HepG2 (cell line): Measurements from ENCODE around the gene NPBWR2. TPM values are rescaled to one million over a fixed set of nuclear protein-coding genes. Genes with fewer than 3 reads are reported as not detected.

Source experiments
- ATM ChIP-seq: fragments of 450-650 bp; IDR thresholded peaks from 2 replicates; pipeline ENCODE4 v1.7.1; 2017; ENCODE audit warnings: mild to moderate bottlenecking, borderline replicate concordance
- CBX1 ChIP-seq: IDR thresholded peaks from one replicate; pipeline ENCODE4 v1.6.1; 2016; ENCODE audit warnings: antibody characterized with exemption, low read depth
- CREM ChIP-seq, 2 experiments: sonication (generic) in 1 of 2; formaldehyde crosslinking in 1 of 2; IDR thresholded peaks; 2 replicates each; pipeline versions ENCODE4 v1.4.0 to v1.6.1; 2016 to 2020; ENCODE audit warnings: antibody characterized with exemption in 1 of 2, mild to moderate bottlenecking in 1 of 2, missing genetic modification reagents in 1 of 2
- FOXA1 ChIP-seq, 2 experiments: fragments of 450-650 bp in 1 of 2; sonication (generic) in 1 of 2; formaldehyde crosslinking in 1 of 2; IDR thresholded peaks; 2 replicates each; pipeline versions ENCODE4 v1.4.0 to v1.6.1; 2016 to 2020; ENCODE audit warnings: missing genetic modification reagents in 1 of 2
- GATA4 ChIP-seq: sonication (generic); IDR thresholded peaks from 2 replicates; pipeline ENCODE4 v1.6.1; 2016; ENCODE audit warnings: antibody characterized with exemption, low read depth, borderline replicate concordance
- GTF2F1 ChIP-seq: fragments of 150-350 bp; IDR thresholded peaks from 2 replicates; pipeline ENCODE4 v1.6.1; 2014; ENCODE audit warnings: low read length
- NCOA5 ChIP-seq: sonication (generic); formaldehyde crosslinking; IDR thresholded peaks from 2 replicates; pipeline ENCODE4 v1.4.0; 2020; ENCODE audit warnings: missing genetic modification reagents
- SKI ChIP-seq: fragments of 450-650 bp; IDR thresholded peaks from one replicate; pipeline ENCODE4 v1.6.1; 2018; ENCODE audit warnings: mild to moderate bottlenecking; ENCODE audit not compliant: partially characterized antibody
- SMAD3 ChIP-seq: sonication (generic); formaldehyde crosslinking; IDR thresholded peaks from 2 replicates; pipeline ENCODE4 v1.4.0; 2020; ENCODE audit warnings: missing genetic modification reagents
- SMARCC2 ChIP-seq: fragments of 450-650 bp; IDR thresholded peaks from 2 replicates; pipeline ENCODE4 v1.6.1; 2017; ENCODE audit warnings: antibody characterized with exemption, mild to moderate bottlenecking
- SNAI1 ChIP-seq: sonication (generic); formaldehyde crosslinking; IDR thresholded peaks from 2 replicates; pipeline ENCODE4 v1.5.0; 2020; ENCODE audit warnings: mild to moderate bottlenecking, missing genetic modification reagents, borderline replicate concordance
- SYNCRIP ChIP-seq: fragments of 200-400 bp; formaldehyde crosslinking; IDR thresholded peaks from 2 replicates; pipeline ENCODE4 v1.6.1; 2018; ENCODE audit warnings: mild to moderate bottlenecking, low read depth, low read length; ENCODE audit not compliant: insufficient read depth
- TBP ChIP-seq: sonication (generic); formaldehyde crosslinking; IDR thresholded peaks from 2 replicates; pipeline ENCODE4 v1.5.0; 2020; ENCODE audit warnings: missing genetic modification reagents
- TCF7L2 ChIP-seq: IDR thresholded peaks from 2 replicates; pipeline ENCODE4 v1.6.1; 2011; ENCODE audit warnings: mild to moderate bottlenecking, low read depth, low read length, moderate library complexity
- THAP11 ChIP-seq: IDR thresholded peaks from 2 replicates; pipeline ENCODE4 v1.6.1; 2016; ENCODE audit warnings: missing biosample characterization, missing genetic modification reagents
- THRA ChIP-seq: sonication (generic); formaldehyde crosslinking; IDR thresholded peaks from 2 replicates; pipeline ENCODE4 v1.4.0; 2020; ENCODE audit warnings: missing genetic modification reagents, borderline replicate concordance
- TIGD3 ChIP-seq: sonication (generic); formaldehyde crosslinking; IDR thresholded peaks from 2 replicates; pipeline ENCODE4 v1.5.1; 2020; ENCODE audit warnings: mild to moderate bottlenecking, missing genetic modification reagents, borderline replicate concordance
- ZFP90 ChIP-seq: sonication (generic); formaldehyde crosslinking; IDR thresholded peaks from 2 replicates; pipeline ENCODE4 v1.8.0; 2022; ENCODE audit warnings: missing genetic modification reagents, mild to moderate bottlenecking, inconsistent platforms, borderline replicate concordance
- ZNF280B ChIP-seq: sonication (generic); formaldehyde crosslinking; IDR thresholded peaks from 2 replicates; pipeline ENCODE4 v1.5.0; 2020; ENCODE audit warnings: missing genetic modification reagents, mild to moderate bottlenecking, borderline replicate concordance
- ZNF510 ChIP-seq: sonication (generic); formaldehyde crosslinking; IDR thresholded peaks from 2 replicates; pipeline ENCODE4 v1.4.0; 2020; ENCODE audit warnings: low read depth, mild to moderate bottlenecking, missing genetic modification reagents
- ZNF563 ChIP-seq: sonication (generic); formaldehyde crosslinking; IDR thresholded peaks from 2 replicates; pipeline ENCODE4 v1.8.0; 2022; ENCODE audit warnings: mild to moderate bottlenecking, moderate library complexity, missing genetic modification reagents
- ZNF615 ChIP-seq: sonication (generic); formaldehyde crosslinking; IDR thresholded peaks from 2 replicates; pipeline ENCODE4 v1.5.0; 2020; ENCODE audit warnings: mild to moderate bottlenecking, missing genetic modification reagents, borderline replicate concordance
- ZNF616 ChIP-seq: sonication (generic); formaldehyde crosslinking; IDR thresholded peaks from 2 replicates; pipeline ENCODE4 v1.5.0; 2020; ENCODE audit warnings: low read depth, mild to moderate bottlenecking, missing genetic modification reagents
- ZNF761 ChIP-seq: sonication (generic); formaldehyde crosslinking; conservative IDR thresholded peaks from 2 replicates; pipeline ENCODE4 v1.4.0; 2020; ENCODE audit warnings: mild to moderate bottlenecking, missing genetic modification reagents
- polyA plus RNA-seq, 8 experiments: library from polyadenylated mRNA; depleted of rRNA in 3 of 8; stranded (reverse) in 7 of 8; unstranded in 1 of 8; fragments of >200 nt; fragmentation: Illumina TruSeq in 4 of 8; extraction: Trizol in 4 of 8; gene quantifications; 2 replicates each; pipeline versions ENCODE4 v1.2.1 to v1.2.3, GENCODE V29; 2011 to 2016; ENCODE audit warnings: low read depth in 4 of 8, missing spikeins in 1 of 8, mixed read lengths in 1 of 8; ENCODE audit not compliant: insufficient read depth in 1 of 8
- total RNA-seq, 5 experiments: library from RNA; depleted of rRNA; stranded (reverse); fragments of >200 nt; fragmentation: Illumina TruSeq; extraction: Trizol; gene quantifications; 2 replicates each; pipeline ENCODE4 v1.2.3, GENCODE V29; 2016; ENCODE audit warnings: low read depth in 1 of 5
- TF ChIP-seq, protein P1 (sequence below): IDR thresholded peaks from 2 replicates; pipeline ENCODE4 v1.6.1; 2016

NPBWR2 gene
- total and polyA plus RNA-seq, 2 of the 13 experiments (the other 11 are each of a cell fraction or from before 2014, with no cell fraction given), result not detected

- TF ChIP-seq TIGD3, result no peak
- 0 out of 2 replicates have a peak, but pooled peaks have one; percentile 47 for TF ChIP-seq TBP (CRISPR knock-in tag)
- 0 out of 2 replicates have a peak, but pooled peaks have one; percentile 55 for TF ChIP-seq ZNF761 (CRISPR knock-in tag)
- no peak for TF ChIP-seq ATM
- no peak for TF ChIP-seq FOXA1 (IDR thresholded peaks at IDR 0.05)
- TF ChIP-seq FOXA1 (CRISPR knock-in tag; IDR thresholded peaks at IDR 0.05), result no peak; the same call in 1 of the 2 replicates
- TF ChIP-seq THAP11 (CRISPR knock-in tag), result peak; percentile 88
- TF ChIP-seq THRA, result peak; percentile 56
- no peak for TF ChIP-seq SNAI1 (CRISPR knock-in tag)
- TF ChIP-seq, protein P1, sequence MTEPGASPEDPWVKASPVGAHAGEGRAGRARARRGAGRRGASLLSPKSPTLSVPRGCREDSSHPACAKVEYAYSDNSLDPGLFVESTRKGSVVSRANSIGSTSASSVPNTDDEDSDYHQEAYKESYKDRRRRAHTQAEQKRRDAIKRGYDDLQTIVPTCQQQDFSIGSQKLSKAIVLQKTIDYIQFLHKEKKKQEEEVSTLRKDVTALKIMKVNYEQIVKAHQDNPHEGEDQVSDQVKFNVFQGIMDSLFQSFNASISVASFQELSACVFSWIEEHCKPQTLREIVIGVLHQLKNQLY (CRISPR knock-in tag), result no peak; the same call in none of the 2 replicates
- no peak for TF ChIP-seq ZNF615
- no peak for TF ChIP-seq SYNCRIP
- TF ChIP-seq ZNF563 (CRISPR knock-in tag), result no peak; the same call in 1 of the 2 replicates
- TF ChIP-seq GTF2F1, result no peak
- TF ChIP-seq TCF7L2, result no peak
- no peak for TF ChIP-seq ZNF616 (CRISPR knock-in tag)
- TF ChIP-seq GATA4, result no peak
- TF ChIP-seq SMARCC2, result no peak
- TF ChIP-seq CBX1, result peak; percentile 71
- no peak; the same call in 1 of the 2 replicates for TF ChIP-seq SMAD3
- TF ChIP-seq ZFP90, result peak; percentile 91; the same call in 1 of the 2 replicates
- TF ChIP-seq CREM (IDR thresholded peaks at IDR 0.05), result peak; percentile 50; the same call in 1 of the 2 replicates
- no peak; the same call in 1 of the 2 replicates for TF ChIP-seq CREM (CRISPR knock-in tag; IDR thresholded peaks at IDR 0.05)
- TF ChIP-seq ZNF510 (CRISPR knock-in tag), result peak; percentile 96; the same call in 1 of the 2 replicates
- TF ChIP-seq NCOA5, result no peak
- no peak for TF ChIP-seq ZNF280B (CRISPR knock-in tag)
- no peak for TF ChIP-seq SKI
Measured at GRCh38 chr20:64057628-64058498, 49.5 kb downstream of the NPBWR2 start (continued).
